Activated CD4-positive, CD25-positive, alpha-beta regulatory T cell treated with anti-CD3 and anti-CD28 coated beads, Interleukin-2, amount 50 U/mL, for 24 hours (primary cell): Measurements from ENCODE around the gene CDKAL1.

Experiments
- ATAC-seq, 2 donors: fragments of 150-1000 bp; cut with Tn5 transposase; one replicate each; pipeline ENCODE4 v1.10.0; 2021; ENCODE audit warnings: mild to moderate bottlenecking in 1 of 2, moderate library complexity in 1 of 2

CDKAL1 gene

GRCh38 chr6:20850686-20851416 lies 316.6 kb downstream of the CDKAL1 start:
- no peak for ATAC-seq

GRCh38 chr6:20851795-20852194 lies 317.5 kb downstream of the CDKAL1 start:
- no peak for ATAC-seq

- ATAC-seq: no peak
Measured at GRCh38 chr6:20853828-20854227, 319.6 kb downstream of the CDKAL1 start.

GRCh38 chr6:20856681-20857288 lies 322.5 kb downstream of the CDKAL1 start:
- ATAC-seq: no peak

- ATAC-seq: no peak
Measured at GRCh38 chr6:20861481-20861880, 327.2 kb downstream of the CDKAL1 start.

GRCh38 chr6:20866036-20866435 lies 331.8 kb downstream of the CDKAL1 start:
- ATAC-seq: no peak

GRCh38 chr6:20866935-20867703 lies 332.9 kb downstream of the CDKAL1 start:
- ATAC-seq: peak in 1 of 2 donors; percentile 20

GRCh38 chr6:20868397-20869096 lies 334.3 kb downstream of the CDKAL1 start:
- ATAC-seq: no peak

- no peak for ATAC-seq
Measured at GRCh38 chr6:20870021-20870420, 335.8 kb downstream of the CDKAL1 start.

GRCh38 chr6:20870493-20870892 lies 336.2 kb downstream of the CDKAL1 start:
- no peak for ATAC-seq

GRCh38 chr6:20873425-20874190 lies 339.4 kb downstream of the CDKAL1 start:
- ATAC-seq: no peak

- no peak for ATAC-seq
Measured at GRCh38 chr6:20875369-20875963, 341.2 kb downstream of the CDKAL1 start.

GRCh38 chr6:20876036-20876435 lies 341.8 kb downstream of the CDKAL1 start:
- no peak for ATAC-seq

- no peak for ATAC-seq
Measured at GRCh38 chr6:20876561-20876960, 342.3 kb downstream of the CDKAL1 start.

- peak; percentile 95 to 96 for ATAC-seq
Measured at GRCh38 chr6:20877008-20877937, 343.0 kb downstream of the CDKAL1 start.

GRCh38 chr6:20879121-20879520 lies 344.9 kb downstream of the CDKAL1 start:
- no peak for ATAC-seq

- ATAC-seq: no peak
Measured at GRCh38 chr6:20879526-20879925, 345.3 kb downstream of the CDKAL1 start.

- ATAC-seq: no peak
Measured at GRCh38 chr6:20881365-20881764, 347.1 kb downstream of the CDKAL1 start.

- ATAC-seq: no peak
Measured at GRCh38 chr6:20882014-20882413, 347.8 kb downstream of the CDKAL1 start.

GRCh38 chr6:20885076-20885475 lies 350.8 kb downstream of the CDKAL1 start:
- no peak for ATAC-seq

GRCh38 chr6:20891161-20891560 lies 356.9 kb downstream of the CDKAL1 start:
- ATAC-seq: no peak
